BE2C (cell line): ENCODE results near the gene ZKSCAN5.
"Not testable (repeated sequence)": the region's sequence is repeated elsewhere in the genome, so short reads cannot be mapped to it uniquely, and the experiment has no call there.

Experiments used
- DNase-seq: peaks from one replicate; pipeline ENCODE4 v3.0.0-alpha.2; 2020
- H3K27me3 ChIP-seq: fragments of 250-450 bp; sonication (Bioruptor Pico); 2 replicates; pipeline ENCODE4 v1.5.1; 2020; ENCODE audit warnings: mild to moderate bottlenecking
- H3K36me3 ChIP-seq: fragments of 250-450 bp; sonication (Bioruptor Pico); 2 replicates; pipeline ENCODE4 v1.5.1; 2020; ENCODE audit warnings: mild to moderate bottlenecking
- H3K4me1 ChIP-seq: fragments of 250-450 bp; sonication (Bioruptor Pico); 2 replicates; pipeline ENCODE4 v1.5.1; 2020
- H3K4me3 ChIP-seq: 2 replicates; pipeline ENCODE4 v1.5.1; 2011; ENCODE audit warnings: low read depth, low read length
- H3K9me3 ChIP-seq: fragments of 250-450 bp; sonication (Bioruptor Pico); 2 replicates; pipeline ENCODE4 v1.5.1; 2020
- TF ChIP-seq, protein P1 (sequence below): IDR thresholded peaks from 2 replicates; pipeline ENCODE4 v1.5.1; 2012; ENCODE audit warnings: mild to moderate bottlenecking, low read depth, low read length

The ZKSCAN5 gene

DNA sequence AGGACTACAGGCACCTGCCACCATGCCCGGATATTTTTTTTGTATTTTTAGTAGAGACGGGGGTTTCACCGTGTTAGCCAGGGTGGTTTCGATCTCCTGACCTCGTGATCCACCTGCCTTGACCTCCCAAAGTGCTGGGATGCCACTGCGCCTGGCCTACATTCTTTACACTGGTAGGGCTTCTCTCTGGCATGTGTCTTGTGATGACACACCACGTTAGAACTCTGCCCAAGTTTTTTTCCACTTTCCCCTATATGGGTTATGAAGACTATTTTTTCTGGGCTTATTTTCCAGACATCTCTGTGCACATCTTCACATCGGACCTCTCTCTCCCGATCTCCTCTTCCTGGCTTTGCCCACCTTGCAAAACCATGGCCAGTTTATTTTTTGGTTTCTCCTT is 36.8 kb downstream of the ZKSCAN5 start:
- TF ChIP-seq, protein P1, sequence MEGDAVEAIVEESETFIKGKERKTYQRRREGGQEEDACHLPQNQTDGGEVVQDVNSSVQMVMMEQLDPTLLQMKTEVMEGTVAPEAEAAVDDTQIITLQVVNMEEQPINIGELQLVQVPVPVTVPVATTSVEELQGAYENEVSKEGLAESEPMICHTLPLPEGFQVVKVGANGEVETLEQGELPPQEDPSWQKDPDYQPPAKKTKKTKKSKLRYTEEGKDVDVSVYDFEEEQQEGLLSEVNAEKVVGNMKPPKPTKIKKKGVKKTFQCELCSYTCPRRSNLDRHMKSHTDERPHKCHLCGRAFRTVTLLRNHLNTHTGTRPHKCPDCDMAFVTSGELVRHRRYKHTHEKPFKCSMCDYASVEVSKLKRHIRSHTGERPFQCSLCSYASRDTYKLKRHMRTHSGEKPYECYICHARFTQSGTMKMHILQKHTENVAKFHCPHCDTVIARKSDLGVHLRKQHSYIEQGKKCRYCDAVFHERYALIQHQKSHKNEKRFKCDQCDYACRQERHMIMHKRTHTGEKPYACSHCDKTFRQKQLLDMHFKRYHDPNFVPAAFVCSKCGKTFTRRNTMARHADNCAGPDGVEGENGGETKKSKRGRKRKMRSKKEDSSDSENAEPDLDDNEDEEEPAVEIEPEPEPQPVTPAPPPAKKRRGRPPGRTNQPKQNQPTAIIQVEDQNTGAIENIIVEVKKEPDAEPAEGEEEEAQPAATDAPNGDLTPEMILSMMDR = no peak
- peaks cover 6% of the 10 kb centered on the region; the same call in 1 of the 2 replicates for H3K9me3 ChIP-seq
- DNase-seq = no peak
- no peaks in the 10 kb centered on the region for H3K27me3 ChIP-seq
- H3K4me1 ChIP-seq = no peaks in the 10 kb centered on the region
- H3K36me3 ChIP-seq = no peaks in the 10 kb centered on the region
- no peak overlapping the region for H3K4me3 ChIP-seq

DNA sequence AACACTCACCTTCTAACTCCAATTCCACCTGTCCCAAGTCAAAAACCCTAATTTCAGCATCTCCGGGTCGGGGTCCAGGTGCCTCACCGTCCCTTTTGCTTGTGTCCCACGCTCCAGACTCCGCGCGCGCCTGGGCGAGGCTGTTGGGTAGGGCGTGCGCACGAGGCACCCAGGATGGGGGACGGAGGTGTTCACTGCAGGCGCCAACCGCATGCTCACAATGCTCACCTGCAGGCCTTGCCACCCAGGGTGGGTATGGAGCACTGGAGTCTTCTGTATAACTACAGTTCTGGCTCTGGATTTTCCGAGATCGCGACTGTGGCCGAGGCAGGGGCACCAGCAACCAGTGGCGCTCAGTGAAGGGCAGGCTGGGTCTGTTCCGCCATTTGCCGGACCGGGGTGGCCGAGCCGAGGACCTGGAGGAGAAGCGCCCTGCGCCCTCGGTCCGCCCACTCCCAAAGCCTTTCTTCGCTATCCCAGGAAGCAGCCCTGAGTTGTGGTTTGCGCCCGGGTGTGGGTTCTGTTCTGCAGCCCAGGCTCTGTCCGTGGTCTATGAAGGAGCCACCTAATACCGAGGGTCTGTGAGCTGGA is 38.7 kb downstream of the ZKSCAN5 start:
- Histone ChIP-seq H3K27me3 (no peaks in the 10 kb centered on the region), H3K4me3 (no peak overlapping the region), H3K9me3 (peaks cover 6% of the 10 kb centered on the region; the same call in 1 of the 2 replicates), H3K4me1 (no peaks in the 10 kb centered on the region), H3K36me3 (peaks cover 3% of the 10 kb centered on the region)
- TF ChIP-seq, protein P1 = no peak
- no peak for DNase-seq

DNA sequence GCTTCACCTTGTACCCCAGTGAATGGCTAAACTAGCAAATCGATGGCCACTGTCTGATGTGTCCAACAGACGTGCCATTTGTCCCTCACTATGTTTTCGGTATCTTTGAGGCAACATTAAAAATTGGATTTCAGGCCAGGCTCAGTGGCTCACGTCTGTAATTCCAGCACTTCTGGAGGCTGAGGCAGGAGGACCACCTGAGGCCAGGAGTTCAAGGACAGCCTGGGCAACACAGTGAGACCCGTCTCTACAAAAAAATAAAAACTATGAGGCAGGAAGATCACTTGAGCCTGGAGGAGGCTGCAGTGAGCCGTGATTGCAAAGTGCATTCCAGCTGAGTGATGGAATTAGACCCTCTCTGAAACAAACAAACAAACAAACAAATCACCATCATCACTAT is 39.5 kb downstream of the ZKSCAN5 start:
- Histone ChIP-seq H3K4me1 (no peaks in the 10 kb centered on the region), H3K27me3 (no peaks in the 10 kb centered on the region), H3K36me3 (peaks cover 3% of the 10 kb centered on the region), H3K9me3 (peaks cover 6% of the 10 kb centered on the region; the same call in 1 of the 2 replicates), H3K4me3 (no peak overlapping the region)
- no peak for DNase-seq
- TF ChIP-seq, protein P1 = no peak

DNA sequence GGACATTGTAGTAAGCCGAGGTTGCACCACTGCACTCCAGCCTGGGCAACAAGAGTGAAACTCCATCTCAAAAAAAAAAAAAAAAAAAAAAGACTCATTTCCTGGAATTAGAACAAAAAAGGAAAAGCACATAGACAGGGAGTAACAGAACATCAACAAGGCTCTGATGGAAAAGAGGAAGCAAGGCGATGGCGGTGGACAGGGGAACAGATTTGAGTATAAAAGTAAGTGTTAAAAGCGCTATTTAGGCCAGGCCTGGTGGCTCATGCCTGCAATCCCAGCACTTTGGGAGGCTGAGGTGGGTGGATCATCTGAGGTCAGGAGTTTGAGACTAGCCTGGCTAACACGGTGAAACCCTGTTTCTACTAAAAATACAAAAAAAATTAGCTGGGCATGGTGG is 40.8 kb downstream of the ZKSCAN5 start:
- not testable (repeated sequence) for H3K4me1 ChIP-seq, DNase-seq, H3K4me3 ChIP-seq, H3K36me3 ChIP-seq, H3K9me3 ChIP-seq, H3K27me3 ChIP-seq

DNA sequence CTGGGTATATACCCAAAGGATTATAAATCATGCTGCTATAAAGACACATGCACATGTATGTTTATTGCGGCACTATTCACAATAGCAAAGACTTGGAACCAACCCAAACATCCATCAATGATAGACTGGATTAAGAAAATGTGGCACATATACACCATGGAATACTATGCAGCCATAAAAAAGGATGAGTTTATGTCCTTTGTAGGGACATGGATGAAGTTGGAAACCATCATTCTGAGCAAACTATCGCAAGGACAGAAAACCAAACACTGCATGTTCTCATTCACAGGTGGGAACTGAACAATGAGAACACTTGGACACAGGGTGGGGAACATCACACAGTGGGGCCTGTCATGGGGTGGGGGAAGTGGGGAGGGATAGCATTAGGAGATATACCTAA is 45.1 kb downstream of the ZKSCAN5 start:
- not testable (repeated sequence) for H3K27me3 ChIP-seq, H3K4me1 ChIP-seq, H3K9me3 ChIP-seq, H3K36me3 ChIP-seq, DNase-seq, H3K4me3 ChIP-seq

DNA sequence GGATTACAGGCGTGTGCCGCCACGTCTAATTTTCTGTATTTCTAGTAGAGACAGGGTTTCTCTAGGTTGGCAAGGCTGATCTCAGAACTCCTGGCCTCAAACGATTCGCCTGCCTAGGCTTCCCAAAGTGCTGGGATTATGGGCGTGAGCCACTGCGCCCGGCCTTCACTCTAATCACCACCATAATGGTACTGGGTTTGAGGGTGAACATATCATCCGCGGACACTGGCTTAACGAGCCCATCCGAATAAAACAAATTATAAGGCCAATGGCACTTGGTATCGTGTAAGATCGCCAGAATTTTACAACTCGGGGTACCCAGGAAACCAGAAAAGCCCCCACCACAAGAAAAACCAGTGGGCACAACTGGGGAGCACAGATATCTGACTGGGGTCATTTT is 46.9 kb downstream of the ZKSCAN5 start:
- H3K36me3 ChIP-seq = peaks cover 3% of the 10 kb centered on the region
- no peaks in the 10 kb centered on the region for H3K9me3 ChIP-seq
- peak overlapping the region; percentile 99 for H3K4me3 ChIP-seq
- TF ChIP-seq, protein P1 = no peak
- no peaks in the 10 kb centered on the region for H3K4me1 ChIP-seq
- H3K27me3 ChIP-seq = no peaks in the 10 kb centered on the region
- no peak for DNase-seq

DNA sequence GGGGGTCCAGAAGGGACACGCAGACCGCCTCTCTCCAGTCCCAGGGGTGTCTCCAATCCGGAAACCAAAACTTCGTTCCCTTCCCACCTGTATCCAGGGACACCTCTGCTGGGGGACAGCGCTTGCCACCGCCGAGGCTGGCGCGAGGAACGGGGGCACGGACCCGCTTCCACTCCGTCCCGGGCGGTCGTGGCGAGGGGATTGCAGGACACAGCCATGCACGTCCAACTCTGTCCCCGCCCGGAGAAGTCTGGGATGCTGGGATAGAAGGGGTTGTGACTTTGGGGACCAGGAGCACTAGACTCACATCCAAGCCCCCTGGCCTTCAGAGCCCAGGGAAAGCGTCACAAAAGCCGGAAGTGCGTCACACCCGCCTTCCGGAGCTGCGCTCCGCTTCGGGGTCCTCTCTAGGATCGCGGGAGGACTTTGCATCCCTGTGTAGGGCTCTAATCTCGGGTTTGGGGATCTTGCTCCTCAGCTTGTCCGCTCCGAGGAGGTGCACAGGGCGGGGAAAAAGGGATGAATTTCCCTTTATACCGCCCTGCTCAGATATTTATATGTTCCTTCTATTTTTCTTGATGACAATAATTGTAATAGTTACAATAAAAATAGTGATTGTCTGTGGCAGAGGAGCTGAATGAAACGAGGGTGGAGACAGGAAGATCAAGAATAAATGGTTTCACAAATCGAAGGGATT is 47.5 kb downstream of the ZKSCAN5 start, which contains the start of gene FAM200A:
FAM200A (minus strand) TSS at position 348 of the 697 bp plus-strand sequence. CDS start 3,707 bp downstream, outside the sequence.
- TF ChIP-seq, protein P1 = no peak
- no peaks in the 10 kb centered on the region for H3K9me3 ChIP-seq
- H3K36me3 ChIP-seq = peaks cover 3% of the 10 kb centered on the region
- no peaks in the 10 kb centered on the region for H3K4me1 ChIP-seq
- peak; percentile 90 for DNase-seq
- H3K27me3 ChIP-seq = no peaks in the 10 kb centered on the region
- H3K4me3 ChIP-seq = peak within 1 kb of the TSS; percentile 99
